GM19035 (cell line): ENCODE measurements around the gene GRK5.
"Not testable (repeated sequence)": the region's sequence is repeated elsewhere in the genome, so short reads cannot be mapped to it uniquely, and the experiment has no call there.

ENCODE experiments used
- ATAC-seq: cut with Tn5 transposase; IDR thresholded peaks from one replicate; pipeline ENCODE4 v1.9.1; 2021; ENCODE audit not compliant: unreplicated experiment

Gene GRK5

DNA sequence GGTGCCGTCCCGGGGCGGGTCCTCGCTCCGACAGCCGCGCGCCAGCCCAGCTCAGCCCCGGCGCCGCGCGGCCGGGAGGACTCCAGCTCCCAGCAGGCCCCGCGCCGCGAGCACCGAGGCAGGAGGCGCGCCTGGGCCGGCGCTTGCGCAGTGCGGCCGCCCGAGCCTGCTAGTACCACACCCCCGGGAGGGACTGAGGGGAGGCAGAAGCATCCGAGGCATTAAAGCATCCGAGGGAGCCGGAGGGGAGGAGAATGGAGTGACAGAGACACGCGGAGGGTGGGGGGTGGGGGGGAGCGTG, at the start of gene GRK5:
Gene GRK5 (plus strand): TSS at position 206 of the 301 bp plus-strand sequence. CDS start 347 bp downstream, outside the sequence.
- peak; percentile 71 for ATAC-seq

DNA sequence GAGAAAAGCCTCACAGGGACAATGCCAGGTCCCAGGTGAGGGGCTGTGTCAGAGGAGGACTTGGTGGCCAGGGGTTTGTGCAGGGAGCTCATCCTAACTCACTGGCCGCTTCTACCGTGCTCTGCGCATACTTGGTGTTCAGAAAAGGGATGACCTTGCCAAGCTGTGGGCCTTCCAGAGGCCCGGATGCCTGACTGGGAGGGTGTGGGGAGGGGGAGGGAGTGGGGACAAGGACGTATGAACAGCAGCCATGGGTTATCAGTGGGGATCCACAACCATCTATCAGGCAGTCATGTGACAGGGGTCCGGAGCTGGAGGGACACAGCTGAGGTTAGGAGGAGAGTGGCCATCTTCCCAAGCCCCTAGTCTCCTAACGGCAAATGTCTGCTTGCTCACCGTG, 48.0 kb upstream of the GRK5 start:
- no peak for ATAC-seq

DNA sequence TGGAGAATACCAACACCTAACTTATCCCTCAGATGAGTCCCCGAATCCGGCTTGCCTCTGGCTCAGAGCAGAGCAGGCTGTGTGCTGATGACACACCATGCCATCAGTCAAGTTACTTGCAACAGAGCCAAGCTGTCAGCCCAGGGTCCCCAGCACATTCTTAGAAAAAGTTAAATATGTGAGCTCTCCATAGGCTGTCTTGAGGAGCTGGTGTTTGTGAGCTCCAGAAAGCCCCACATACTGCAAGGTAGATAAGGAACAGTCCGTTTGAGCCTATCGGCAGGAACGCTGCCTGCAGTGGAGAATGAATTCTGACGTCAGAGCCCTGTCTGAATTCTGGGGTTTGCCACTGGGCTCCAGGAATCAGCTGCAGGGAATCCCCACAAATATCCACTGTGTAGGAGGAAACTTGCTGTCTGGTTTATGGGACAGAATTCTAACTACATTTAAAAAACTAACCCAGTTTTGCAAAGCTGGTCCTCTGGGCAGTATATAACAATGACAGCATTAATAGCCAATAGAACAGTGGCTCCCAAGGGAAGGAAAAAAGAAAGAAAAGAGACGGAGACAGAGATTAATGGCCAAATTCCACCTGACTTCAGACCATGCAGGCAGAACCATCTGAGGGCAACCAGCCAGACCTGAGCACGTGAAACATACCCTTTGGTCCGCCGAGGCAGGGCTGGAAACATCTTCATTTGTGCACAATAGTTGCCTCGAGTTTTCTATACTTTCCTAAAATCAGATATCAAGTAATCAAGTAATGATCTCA, 45.5 kb upstream of the GRK5 start:
- ATAC-seq: no peak

- ATAC-seq: no peak
Measured at GRCh38 chr10:119162452-119163092, 44.8 kb upstream of the GRK5 start.

DNA sequence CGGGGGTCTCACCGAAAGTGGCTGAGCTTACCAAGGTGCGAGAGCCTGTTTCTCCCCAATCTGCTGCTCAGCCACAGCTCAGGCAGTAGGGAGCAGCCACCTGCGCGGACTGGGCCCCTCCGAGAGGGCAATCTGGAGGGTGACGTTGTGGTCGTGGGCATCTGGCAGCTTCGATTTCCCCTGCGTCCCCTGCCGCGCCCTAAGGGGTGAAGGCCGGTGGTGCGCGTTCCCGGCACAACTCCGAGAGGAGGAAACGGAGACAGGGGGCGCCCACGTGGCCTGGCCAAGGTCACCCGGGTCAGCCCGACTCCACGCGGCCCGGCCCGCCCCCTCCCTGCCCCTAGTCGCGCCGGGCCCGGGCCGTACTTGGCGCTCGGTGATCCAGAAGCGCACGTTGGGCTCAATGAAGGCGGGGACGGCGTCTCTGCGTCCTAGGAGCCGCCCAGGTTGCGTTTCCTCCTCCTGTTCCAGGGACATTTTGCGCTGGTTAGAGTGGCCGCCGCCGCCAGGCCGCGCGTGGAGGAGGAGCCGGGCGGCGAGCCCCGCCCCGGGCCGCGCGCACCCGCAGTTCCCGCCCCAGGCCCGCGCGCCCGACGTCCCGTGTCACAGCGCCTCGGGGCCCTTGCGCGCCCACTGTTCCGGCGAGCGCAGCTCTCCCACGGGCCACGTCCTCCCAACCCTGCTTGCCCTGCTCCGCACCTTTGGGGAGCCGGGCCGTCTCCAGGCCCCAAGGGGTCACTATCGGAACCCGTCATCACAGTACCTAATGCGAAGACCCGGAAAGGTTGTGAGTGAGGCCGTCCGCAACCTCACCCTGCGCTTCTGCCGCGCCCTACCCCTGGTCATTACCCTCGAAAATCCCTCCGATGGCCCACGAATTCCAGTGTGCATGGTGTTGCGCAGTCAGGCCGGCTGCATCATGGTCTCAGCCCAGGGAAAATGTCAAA, 41.9 kb upstream of the GRK5 start, which contains the start of gene SFXN4:
Gene SFXN4 (minus strand): TSS at position 544 of the 947 bp plus-strand sequence. CDS start 67 bp downstream, at position 477.
- peak; percentile 92 for ATAC-seq

- ATAC-seq: peak; percentile 9
Measured at GRCh38 chr10:119166118-119166500, 41.3 kb upstream of the GRK5 start.

GRCh38 chr10:119166564-119166963, 40.8 kb upstream of the GRK5 start:
- ATAC-seq: no peak

DNA sequence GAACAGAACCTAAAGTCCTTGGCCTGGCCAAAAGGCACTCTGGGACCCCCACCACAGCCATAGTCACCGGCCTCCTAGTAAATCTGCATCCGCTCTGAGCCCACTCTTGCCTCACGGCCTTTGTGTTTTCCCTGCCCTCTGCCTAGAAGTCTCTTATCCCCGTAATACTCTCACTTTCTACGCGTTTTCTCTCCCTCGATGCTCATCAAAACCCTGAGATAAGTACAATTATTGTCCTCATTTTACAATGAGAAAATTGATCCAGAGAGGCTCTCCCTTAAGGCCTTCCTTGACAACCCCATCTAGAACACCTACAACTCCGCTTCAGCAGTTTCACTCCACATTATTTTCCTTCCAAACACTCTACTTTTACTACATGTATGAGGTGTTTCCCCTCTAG, 40.3 kb upstream of the GRK5 start:
- ATAC-seq: no peak

DNA sequence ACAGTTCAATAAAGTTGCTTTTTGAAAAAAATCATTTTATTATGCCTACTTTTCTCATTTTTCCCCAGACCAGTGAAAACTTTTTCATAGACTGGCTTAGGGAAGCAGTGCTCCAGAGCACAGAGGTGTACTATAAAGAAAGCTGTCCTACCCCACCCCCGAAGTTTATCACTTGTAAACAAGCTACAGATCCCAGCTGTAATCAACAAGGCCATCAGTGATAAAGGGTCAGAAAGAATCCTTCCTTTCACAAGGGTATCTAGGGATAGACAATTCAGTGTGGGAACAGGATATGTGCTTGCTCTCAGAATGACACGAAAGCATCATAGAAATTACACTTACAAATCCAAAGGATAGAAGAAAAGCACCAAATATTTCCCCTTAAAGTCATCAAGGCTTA, 33.3 kb upstream of the GRK5 start:
- no peak for ATAC-seq

- no peak for ATAC-seq
Measured at GRCh38 chr10:119176166-119176565, 31.2 kb upstream of the GRK5 start.

DNA sequence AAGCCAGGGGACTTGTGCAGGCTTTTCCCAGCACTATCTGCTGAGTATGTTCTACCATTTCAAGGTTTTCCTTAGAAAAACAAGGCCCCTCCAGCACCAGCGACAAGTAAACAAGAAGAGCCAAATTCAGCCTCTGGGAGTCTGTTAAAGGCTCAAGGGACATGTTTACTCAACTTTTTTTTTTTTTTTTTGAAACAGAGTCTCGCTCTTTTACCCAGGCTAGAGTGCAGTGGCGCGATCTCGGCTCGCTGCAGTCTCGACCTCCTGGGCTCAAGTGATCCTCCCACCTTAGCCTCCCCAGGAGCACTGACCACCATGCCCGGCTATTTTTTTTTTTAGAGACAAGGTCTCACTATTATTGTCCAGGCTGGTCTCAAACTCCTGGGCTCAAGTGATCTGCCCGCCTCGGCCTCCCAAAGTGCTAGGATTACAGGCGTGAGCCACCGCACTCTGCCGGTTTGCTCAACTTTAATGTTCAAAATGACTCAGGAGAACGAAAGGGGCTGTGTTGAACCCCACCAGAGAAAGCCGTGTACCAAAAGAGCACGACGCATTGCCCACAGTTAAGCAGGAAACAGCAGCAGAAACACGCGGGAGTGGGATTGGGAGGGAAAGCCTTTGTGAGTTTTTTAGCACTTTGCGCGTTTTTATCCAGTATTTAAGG, 29.5 kb upstream of the GRK5 start:
- peak; percentile 20 for ATAC-seq

GRCh38 chr10:119178372-119179119, 28.8 kb upstream of the GRK5 start, which contains the start of gene PRDX3:
Gene PRDX3 (minus strand): TSS chr10:119178812. CDS start chr10:119178790, 22 bp downstream.
- peak; percentile 90 for ATAC-seq

GRCh38 chr10:119180850-119181400, 26.4 kb upstream of the GRK5 start:
- ATAC-seq: not testable (repeated sequence)

GRCh38 chr10:119183664-119184412, 23.5 kb upstream of the GRK5 start:
- ATAC-seq: no peak

GRCh38 chr10:119189811-119190282, 17.5 kb upstream of the GRK5 start:
- no peak for ATAC-seq

- ATAC-seq: no peak
Measured at GRCh38 chr10:119190353-119190752, 17.0 kb upstream of the GRK5 start.

DNA sequence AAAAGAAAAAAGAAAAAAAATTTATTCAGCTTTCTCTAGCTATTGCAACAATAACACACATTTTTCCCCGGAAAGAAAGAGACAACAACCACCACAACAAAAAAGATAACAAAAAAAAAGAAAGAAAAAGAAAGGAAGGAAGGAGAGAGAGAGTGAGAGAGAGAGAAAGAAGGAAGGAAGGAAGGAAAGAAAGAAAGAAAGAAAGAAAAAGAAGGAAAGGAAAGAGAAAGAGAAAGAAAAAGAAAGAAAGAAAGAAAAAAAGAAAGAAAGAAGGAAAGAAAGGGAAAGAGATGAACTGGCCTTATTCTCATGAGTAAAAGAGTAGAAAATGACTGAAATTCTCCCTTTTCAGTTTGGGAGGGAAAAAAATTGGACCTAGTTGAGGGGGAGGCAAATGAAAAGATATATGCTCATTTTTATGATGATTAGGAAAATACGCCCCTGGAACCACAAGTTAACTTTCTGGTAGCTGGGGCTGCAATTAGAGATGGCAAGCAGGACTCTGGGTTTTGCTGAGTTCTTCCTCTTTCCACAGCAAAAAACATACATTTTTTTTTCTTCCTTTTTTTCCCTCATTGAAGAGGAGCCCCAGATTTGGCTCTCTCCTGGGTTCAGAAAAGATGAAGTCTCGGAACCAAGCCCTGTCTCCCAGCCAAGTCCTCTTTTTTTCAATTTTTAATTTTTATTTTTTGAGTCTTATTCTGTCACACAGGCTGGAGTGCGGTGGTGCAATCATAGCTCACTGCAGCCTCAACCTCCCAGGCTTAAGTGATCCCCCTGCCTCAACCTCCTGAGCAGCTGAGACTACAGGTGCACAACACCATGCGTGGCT, 16.2 kb upstream of the GRK5 start:
- no peak for ATAC-seq

DNA sequence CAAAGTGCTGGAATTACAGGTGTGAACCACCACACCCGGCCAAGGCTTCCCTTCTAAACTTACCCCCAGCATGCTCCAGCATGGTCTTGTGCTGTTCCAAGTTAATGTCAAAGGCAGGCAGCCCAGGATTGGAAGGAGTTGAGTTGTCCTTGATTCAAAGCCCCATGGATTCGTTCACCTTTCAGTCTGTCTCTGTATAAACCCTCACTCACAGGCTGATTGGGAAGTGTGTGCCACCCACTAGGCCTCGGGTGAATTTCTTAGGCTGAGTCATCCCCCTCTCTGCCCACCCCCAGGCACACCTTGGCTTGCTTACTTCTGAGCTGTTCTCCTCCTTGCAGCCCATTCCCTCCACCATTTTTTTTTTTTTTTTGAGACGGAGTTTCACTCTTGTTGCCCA, 15.5 kb upstream of the GRK5 start:
- ATAC-seq: no peak
